Right lobe of liver (tissue), 6 donors: ENCODE measurements around the gene PDZD7. TPM values are rescaled to one million over a fixed set of nuclear protein-coding genes. Genes with fewer than 3 reads are reported as not detected.
A peak's percentile ranks its signal among the peaks of the same experiment; 100 is the strongest.

Source experiments
- ATAC-seq, 4 donors: fragments of 200-7000 bp; cut with Tn5 transposase; one replicate each; pipeline ENCODE4 v1.9.1; 2020; ENCODE audit warnings: mild to moderate bottlenecking in 4 of 4, moderate library complexity in 4 of 4
- DNase-seq, 3 donors: peaks; one replicate each; pipeline ENCODE4 v3.0.0-alpha.2; 2020
- H3K27ac ChIP-seq, 3 donors: fragments of 200-600 bp; one replicate each; pipeline ENCODE4 v1.8.0; 2022
- H3K27me3 ChIP-seq, 2 donors: fragments of 200-600 bp; one replicate each; pipeline ENCODE4 v1.8.0; 2022
- H3K36me3 ChIP-seq, 4 donors: fragments of 200-600 bp; sonication (generic) in 1 of 4; one replicate each; pipeline versions ENCODE4 v1.5.1 to v1.8.0; 2017 to 2022; ENCODE audit warnings: control low read depth in 1 of 4
- H3K4me1 ChIP-seq, 4 donors: fragments of 200-600 bp; sonication (generic) in 1 of 4; one replicate each; pipeline versions ENCODE4 v1.5.1 to v1.8.0; 2017 to 2022; ENCODE audit warnings: control low read depth in 1 of 4
- H3K4me3 ChIP-seq, 3 donors: fragments of 200-600 bp; one replicate each; pipeline ENCODE4 v1.8.0; 2022
- H3K9me3 ChIP-seq, 4 donors: fragments of 200-600 bp; sonication (generic) in 1 of 4; one replicate each; pipeline versions ENCODE4 v1.5.1 to v1.8.0; 2017 to 2022; ENCODE audit warnings: control low read depth in 1 of 4
- POLR2A ChIP-seq: fragments of 450-650 bp; IDR thresholded peaks from one replicate; pipeline ENCODE4 v1.6.1; 2017; ENCODE audit warnings: antibody characterized with exemption, mild to moderate bottlenecking
- WGBS: methylation state at CpG from one replicate; pipeline ENCODE4 v1.1.6; 2018; ENCODE audit warnings: low coverage, low lambda C conversion rate; ENCODE audit not compliant: insufficient coverage; ENCODE audit errors: missing lambda C conversion rate; 5-methylcytosine and 5-hydroxymethylcytosine counted together
- intact Hi-C, 2 donors: fragments of 100-400 bp; cut with DNase I; formaldehyde crosslinking; loops; one replicate each; pipeline versions ENCODE4 v1.11.2 to v1.14.1; 2022
- total RNA-seq, 6 experiments: library from RNA; depleted of rRNA in 2 of 6; stranded (reverse); fragments of >200 nt in 2 of 6; fragmentation: NEBNext Ultra II Directional in 3 of 6; extraction: Animal tissue kit (Norgen Biotek cat#: 25700) in 3 of 6; gene quantifications; one replicate each; pipeline versions ENCODE4 v1.1.0 to v1.2.4, GENCODE V29; 2016 to 2023
- TF ChIP-seq, protein P1 (sequence below), 4 donors: fragments of 200-600 bp in 3 of 4; fragments of 450-650 bp in 1 of 4; IDR thresholded peaks; one replicate each; pipeline versions ENCODE4 v1.5.1 to v1.8.0; 2016 to 2022; ENCODE audit warnings: antibody characterized with exemption in 4 of 4, mild to moderate bottlenecking in 2 of 4
- donor health status: DM: no; HTN: yes; CAD: no.
- donor health status: DM: no; HTN: no; CAD: no.
- donor health status: DM: no; HTN: no; CAD: no.
- donor health status: DM: no; HTN: yes; CAD: no.
- donor health status: DM: no; HTN: yes; CAD: no.

The PDZD7 gene
- total RNA-seq, 6 experiments from 2014 or later: 0.15 to 0.50 (median 0.20) TPM; not detected in 1

DNA sequence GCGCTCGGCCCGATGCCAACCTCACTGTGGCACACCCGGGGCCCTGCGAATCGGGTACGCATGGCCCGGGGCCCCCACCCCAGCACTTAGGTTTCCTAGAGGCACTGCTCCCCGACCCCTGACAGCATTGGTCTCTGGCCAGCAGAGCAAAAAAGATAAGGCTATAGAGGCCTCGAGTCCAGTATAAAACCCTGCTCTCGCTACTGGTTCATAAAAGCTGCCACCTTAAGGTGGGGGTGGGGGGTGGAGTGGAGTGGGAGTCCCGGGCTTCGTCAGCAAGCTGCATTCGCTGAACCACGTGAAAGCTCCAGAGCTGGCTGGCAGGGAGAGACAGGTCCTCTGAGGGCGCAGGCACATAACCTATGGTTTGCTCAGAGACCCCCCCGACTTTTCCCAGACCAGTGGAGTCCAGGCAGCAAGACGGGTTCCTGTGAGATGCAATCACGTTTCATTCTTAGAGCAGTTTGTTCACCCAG lies 32.2 kb upstream of the PDZD7 start:
- H3K36me3 ChIP-seq: no peaks in the 10 kb centered on the region
- no peak overlapping the region for H3K27ac ChIP-seq
- no peak for TF ChIP-seq POLR2A
- TF ChIP-seq, protein P1, sequence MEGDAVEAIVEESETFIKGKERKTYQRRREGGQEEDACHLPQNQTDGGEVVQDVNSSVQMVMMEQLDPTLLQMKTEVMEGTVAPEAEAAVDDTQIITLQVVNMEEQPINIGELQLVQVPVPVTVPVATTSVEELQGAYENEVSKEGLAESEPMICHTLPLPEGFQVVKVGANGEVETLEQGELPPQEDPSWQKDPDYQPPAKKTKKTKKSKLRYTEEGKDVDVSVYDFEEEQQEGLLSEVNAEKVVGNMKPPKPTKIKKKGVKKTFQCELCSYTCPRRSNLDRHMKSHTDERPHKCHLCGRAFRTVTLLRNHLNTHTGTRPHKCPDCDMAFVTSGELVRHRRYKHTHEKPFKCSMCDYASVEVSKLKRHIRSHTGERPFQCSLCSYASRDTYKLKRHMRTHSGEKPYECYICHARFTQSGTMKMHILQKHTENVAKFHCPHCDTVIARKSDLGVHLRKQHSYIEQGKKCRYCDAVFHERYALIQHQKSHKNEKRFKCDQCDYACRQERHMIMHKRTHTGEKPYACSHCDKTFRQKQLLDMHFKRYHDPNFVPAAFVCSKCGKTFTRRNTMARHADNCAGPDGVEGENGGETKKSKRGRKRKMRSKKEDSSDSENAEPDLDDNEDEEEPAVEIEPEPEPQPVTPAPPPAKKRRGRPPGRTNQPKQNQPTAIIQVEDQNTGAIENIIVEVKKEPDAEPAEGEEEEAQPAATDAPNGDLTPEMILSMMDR (IDR thresholded peaks at IDR 0.05): no peak
- peak overlapping the region in 1 of 3 donors; percentile 43 for H3K4me3 ChIP-seq
- no peaks in the 10 kb centered on the region for H3K27me3 ChIP-seq
- no peak for ATAC-seq
- H3K9me3 ChIP-seq: no peaks in the 10 kb centered on the region
- 36% methylated on average over 7 of the region's 19 CpGs for WGBS
- peaks cover 0 to 38% (median 14%) of the 10 kb centered on the region in 4 donors for H3K4me1 ChIP-seq
- DNase-seq: peak in 1 of 3 donors; percentile 58
- intact Hi-C loops: no loop called here

DNA sequence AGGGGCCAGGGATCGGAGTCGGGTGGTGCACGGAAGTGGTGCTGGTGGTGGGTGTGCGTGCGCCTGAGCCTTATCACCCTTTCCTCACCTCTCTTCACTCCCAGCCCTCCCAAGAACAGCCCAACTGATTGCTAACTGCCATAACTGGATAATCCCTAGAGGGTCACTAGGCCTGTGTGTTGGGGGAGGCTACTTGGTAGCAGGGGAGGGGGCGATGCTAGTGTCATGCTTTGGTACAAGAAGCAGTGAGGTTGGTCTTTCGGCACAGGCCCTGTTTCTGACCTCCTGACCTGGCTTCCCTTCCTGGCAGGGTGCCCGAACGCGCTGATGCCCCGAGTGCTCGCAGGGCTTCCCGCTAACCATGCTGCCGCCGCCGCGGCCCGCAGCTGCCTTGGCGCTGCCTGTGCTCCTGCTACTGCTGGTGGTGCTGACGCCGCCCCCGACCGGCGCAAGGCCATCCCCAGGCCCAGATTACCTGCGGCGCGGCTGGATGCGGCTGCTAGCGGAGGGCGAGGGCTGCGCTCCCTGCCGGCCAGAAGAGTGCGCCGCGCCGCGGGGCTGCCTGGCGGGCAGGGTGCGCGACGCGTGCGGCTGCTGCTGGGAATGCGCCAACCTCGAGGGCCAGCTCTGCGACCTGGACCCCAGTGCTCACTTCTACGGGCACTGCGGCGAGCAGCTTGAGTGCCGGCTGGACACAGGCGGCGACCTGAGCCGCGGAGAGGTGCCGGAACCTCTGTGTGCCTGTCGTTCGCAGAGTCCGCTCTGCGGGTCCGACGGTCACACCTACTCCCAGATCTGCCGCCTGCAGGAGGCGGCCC lies 31.5 kb upstream of the PDZD7 start:
- WGBS: 0% methylated on average over 2 of the region's 63 CpGs
- ATAC-seq (peak; percentile 24 to 49 (median 40)), DNase-seq (peak; percentile 76 to 77 (median 77))
- Histone ChIP-seq H3K27me3 (no peaks in the 10 kb centered on the region), H3K9me3 (no peaks in the 10 kb centered on the region), H3K36me3 (no peaks in the 10 kb centered on the region), H3K4me3 (peak overlapping the region; percentile 12 to 43 (median 34)), H3K27ac (peak overlapping the region in 1 of 3 donors; percentile 1), H3K4me1 (peaks cover 0 to 33% (median 12%) of the 10 kb centered on the region in 4 donors)
- no peak for TF ChIP-seq POLR2A
- TF ChIP-seq, protein P1 (IDR thresholded peaks at IDR 0.05): peak; percentile 57 to 64 (median 59)
- intact Hi-C loops: no loop called here

DNA sequence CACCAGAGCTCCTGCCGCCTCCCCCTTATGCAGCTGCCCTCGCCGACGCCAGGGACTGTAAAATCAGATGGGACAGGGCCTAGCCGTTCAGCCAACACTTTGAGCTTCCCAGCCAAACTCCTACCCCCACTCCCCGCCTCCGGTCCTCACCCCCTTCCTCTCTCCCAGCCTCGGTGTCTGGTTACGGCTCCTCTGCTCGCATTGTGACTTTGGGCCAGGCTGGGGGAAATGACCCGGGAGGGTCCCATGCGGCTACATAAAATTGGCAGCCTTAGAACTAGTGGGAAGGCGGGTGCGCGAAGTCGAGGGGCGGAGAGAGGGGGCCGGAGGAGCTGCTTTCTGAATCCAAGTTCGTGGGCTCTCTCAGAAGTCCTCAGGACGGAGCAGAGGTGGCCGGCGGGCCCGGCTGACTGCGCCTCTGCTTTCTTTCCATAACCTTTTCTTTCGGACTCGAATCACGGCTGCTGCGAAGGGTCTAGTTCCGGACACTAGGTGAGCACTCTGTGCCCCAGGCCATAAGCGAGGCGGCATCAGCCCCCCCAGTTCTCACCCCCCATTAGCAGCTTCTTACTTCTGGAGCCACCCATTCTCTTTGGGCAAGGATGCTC lies 30.8 kb upstream of the PDZD7 start, which contains the start of gene KAZALD1:
Gene KAZALD1, plus strand, starts transcription at position 366 of the 608 bp plus-strand sequence. CDS start 604 bp downstream, outside the sequence.
- no peaks in the 10 kb centered on the region for H3K9me3 ChIP-seq
- 61% methylated on average over 14 of the region's 31 CpGs for WGBS
- no peak for ATAC-seq
- H3K27ac ChIP-seq: peak within 1 kb of the TSS; percentile 92 to 98 (median 96)
- TF ChIP-seq, protein P1 (IDR thresholded peaks at IDR 0.05): no peak
- TF ChIP-seq POLR2A: no peak
- H3K36me3 ChIP-seq: no peaks in the 10 kb centered on the region
- H3K4me3 ChIP-seq: peak within 1 kb of the TSS; percentile 60 to 84 (median 83)
- peaks cover 0 to 26% (median 10%) of the 10 kb centered on the region in 4 donors for H3K4me1 ChIP-seq
- no peaks in the 10 kb centered on the region for H3K27me3 ChIP-seq
- DNase-seq: peak in 1 of 3 donors; percentile 50
- intact Hi-C loops: no loop called here

DNA sequence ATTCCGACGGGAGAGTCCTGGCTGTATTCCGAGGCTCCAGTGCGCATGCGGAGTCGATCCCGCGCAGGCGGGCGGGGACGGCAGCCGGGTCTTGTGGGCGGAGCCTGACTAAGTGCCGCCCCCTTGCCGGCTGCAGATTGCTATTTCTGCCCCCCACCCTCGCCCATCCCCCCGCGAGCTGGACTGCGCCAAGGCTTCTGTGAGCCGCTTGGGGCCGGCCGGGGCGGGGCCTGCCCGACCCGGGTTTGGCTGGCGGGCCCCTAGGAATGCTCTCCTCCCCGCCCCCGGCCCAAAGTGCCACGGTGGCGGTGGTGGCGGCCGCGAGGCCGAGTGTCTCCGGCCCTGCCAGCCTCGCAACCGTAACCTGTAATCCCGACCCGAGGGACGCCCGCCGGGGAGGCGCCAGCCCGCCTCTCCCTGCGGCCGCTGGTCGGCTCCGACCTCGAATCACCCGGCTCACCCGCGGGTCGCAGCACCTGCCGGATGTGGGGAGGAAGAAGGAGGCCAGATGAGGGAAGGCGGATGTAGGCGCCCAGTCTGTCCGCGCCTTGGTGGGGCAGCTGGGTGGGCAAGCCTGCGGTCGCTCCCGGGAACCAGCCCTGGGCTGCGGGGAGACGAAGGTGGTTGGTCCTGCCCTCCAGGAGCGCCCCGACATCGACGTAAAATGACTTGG lies 30.2 kb upstream of the PDZD7 start:
- H3K4me3 ChIP-seq: peak overlapping the region; percentile 60 to 84 (median 83)
- peak overlapping the region; percentile 92 to 98 (median 96) for H3K27ac ChIP-seq

More for the DNA sequence above, 30.2 kb upstream of the PDZD7 start:
- no peaks in the 10 kb centered on the region for H3K36me3 ChIP-seq
- ATAC-seq: peak; percentile 89 to 93 (median 91)
- H3K9me3 ChIP-seq: no peaks in the 10 kb centered on the region
- peak; percentile 42 for TF ChIP-seq POLR2A
- TF ChIP-seq, protein P1 (IDR thresholded peaks at IDR 0.05): peak in 1 of 4 donors; percentile 5
- H3K27me3 ChIP-seq: no peaks in the 10 kb centered on the region
- DNase-seq: peak; percentile 95 to 97 (median 95)
- H3K4me1 ChIP-seq: peaks cover 0 to 20% (median 10%) of the 10 kb centered on the region in 4 donors
- 0% methylated on average over 7 of the region's 67 CpGs for WGBS
- intact Hi-C loops: no loop called here
